HG03159 (cell line): ENCODE data around the gene CTH.
"Not testable (repeated sequence)": the region's sequence is repeated elsewhere in the genome, so short reads cannot be mapped to it uniquely, and the experiment has no call there.

Experiments used
- ATAC-seq: cut with Tn5 transposase; IDR thresholded peaks from one replicate; pipeline ENCODE4 v1.9.1; 2021; ENCODE audit warnings: mild to moderate bottlenecking, moderate library complexity; ENCODE audit not compliant: unreplicated experiment

CTH gene

DNA sequence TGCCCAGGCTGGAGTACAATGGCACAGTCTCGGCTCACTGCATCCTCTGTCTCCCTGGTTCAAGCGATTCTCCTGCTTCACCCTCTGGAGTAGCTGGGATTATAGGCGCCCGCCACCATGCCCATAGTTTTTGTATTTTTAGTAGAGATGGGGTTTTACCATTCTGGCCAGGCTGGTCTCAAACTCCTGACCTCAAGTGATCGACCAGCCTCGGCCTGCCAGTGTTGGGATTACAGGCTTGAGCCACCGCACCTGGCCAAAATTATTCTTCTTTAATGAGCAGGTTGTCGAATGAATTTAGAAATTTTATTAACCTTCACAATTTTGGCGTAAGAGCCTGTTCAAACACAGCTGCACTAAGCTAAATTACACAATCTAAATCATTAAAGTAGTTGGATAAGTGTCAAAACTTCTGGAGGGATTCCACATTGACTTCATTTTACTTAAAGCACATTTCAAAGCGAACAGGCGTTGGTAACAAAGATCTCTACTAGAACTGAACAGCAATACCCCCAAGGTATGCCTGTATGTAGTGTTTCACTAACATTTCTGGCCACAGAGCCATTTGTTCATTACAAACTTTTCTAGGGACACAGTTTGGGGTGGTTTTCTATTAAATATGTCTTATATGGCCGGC, 5.2 kb upstream of the CTH start:
- ATAC-seq: no peak

- ATAC-seq: no peak
These were observed 1.9 kb upstream of the CTH start for GRCh38 chr1:70409136-70409535.

- ATAC-seq: no peak
These were observed 334 bp downstream of the CTH start for GRCh38 chr1:70411360-70411844.

DNA sequence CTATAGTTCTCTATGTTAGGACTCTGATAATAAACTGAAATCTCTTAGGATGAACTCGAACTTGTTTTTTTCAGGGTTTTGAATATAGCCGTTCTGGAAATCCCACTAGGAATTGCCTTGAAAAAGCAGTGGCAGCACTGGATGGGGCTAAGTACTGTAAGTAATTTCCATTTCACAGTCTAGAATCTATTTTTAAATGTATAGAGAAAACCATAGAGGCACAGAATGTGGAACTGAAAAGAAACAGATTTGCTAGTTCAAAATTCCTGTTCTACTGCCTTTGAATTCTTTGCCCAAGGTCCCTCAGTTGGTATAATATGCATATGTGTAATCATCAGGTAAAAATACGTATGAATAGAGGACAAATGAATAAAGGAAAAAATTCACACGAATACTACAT, 4.8 kb downstream of the CTH start:
- ATAC-seq: no peak

GRCh38 chr1:70418973-70419734, 8.1 kb downstream of the CTH start:
- ATAC-seq: not testable (repeated sequence)

DNA sequence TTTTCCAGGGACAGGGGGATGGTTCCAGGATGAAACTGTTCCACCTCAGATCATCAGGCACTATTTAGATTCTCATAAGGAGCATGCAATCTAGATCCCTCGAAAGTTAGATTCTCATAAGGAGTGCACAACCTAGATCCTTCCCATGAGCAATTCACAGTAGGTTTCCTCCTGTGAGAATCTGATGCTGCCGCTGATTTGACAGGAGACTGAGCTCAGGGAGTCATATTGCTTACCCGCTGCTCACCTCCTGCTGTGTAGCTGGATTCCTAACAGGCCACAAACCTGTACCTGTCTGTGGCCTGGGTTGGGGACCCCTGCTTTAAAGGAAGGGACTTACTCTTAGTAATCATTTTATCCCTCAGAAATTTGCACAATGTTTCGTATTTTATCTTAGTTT, 9.3 kb downstream of the CTH start:
- no peak for ATAC-seq

DNA sequence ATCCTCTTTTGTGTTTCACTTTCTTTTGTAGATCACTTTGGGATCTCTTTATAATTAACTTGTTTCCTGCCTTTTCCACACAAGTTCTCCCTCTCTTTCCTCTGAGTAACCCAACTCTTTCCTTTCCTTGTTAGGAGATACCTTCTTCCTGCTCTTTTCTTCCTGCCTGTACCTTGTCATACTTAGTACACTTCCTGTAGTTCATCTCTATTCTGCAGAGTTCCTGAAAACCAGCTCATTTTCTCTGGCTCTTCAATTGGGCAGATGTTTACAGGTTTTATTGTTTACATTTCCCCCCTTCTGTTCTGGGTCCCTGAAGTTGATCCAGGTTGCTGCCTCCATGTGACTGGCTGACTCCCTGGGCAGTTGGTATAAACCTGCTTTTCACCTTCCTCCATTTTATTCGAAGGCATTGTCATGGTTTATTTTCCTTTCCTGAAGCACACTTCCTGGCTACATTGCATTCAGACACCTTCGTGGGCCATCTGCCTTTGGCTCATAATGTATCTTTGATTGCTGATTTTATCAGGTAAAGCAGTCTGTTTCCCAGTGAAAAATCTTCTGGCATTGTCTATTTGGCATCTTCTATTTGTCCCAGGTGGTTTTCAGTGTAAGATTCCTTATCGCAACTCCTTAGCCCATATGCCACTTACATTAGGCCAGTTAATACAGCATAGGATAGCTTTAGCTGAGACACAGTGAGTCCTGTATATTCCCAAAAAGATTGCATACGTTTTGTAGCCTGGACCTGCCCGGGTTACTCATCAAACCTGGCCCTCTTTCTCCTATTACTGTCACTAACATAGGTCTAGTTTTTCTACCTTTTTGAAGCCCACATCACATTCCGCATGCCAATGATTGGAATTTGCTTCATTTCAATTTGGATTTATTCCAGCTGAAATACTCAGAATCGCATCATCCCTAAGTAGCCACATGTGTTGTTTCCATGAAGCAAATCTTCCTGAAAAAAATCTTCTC, 15.4 kb downstream of the CTH start:
- ATAC-seq: no peak

DNA sequence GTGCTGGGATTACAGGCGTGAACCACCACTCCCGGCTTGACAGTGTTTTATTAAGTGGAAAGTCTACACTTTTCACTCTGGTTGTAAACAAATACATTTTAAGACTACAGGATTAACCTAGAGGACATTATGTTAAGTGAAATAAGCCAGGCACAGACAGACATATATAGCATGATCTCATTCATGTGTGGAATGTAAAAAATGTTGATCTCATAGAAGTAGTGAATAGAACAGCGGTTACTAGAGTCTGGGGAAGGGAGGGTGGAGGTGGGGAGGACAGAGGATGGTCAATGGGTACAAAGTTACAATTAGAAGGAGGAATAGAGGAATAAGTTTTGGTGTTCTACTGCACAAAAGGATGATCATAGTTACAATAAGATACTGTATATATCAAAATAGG, 16.9 kb downstream of the CTH start:
- no peak for ATAC-seq

GRCh38 chr1:70429219-70429618, 18.2 kb downstream of the CTH start:
- no peak for ATAC-seq

- no peak for ATAC-seq
These were observed 18.7 kb downstream of the CTH start for GRCh38 chr1:70429757-70430156.

GRCh38 chr1:70431317-70431716, 20.2 kb downstream of the CTH start:
- ATAC-seq: no peak

GRCh38 chr1:70431874-70432273, 20.8 kb downstream of the CTH start:
- no peak for ATAC-seq

DNA sequence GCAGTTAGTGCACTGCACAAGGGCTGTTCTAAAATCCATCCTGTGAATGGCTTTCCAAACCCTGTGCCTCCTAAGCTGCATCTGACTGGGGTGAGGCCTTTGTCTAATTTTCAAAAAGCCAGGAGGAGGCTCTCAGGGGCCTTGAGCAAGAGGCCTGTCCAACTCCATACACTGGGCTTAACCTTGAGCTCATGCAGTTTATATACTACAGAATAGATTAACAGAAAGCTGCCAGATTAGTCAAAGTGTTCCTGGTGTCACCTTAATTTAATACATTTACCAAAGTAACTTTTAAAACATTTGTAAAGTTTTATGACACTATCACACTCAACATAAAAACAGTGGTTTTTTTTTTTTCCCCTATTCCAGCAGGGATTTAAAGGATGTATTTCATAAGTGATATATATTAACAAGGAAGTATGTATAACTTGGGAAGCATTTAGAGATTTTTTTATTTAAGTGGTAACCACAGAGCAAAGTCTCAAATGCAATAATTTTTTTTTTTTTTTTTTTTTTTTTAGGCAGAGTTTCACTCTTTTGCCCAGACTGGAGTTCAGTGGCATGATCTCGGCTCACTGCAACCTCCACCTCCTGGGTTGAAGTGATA, 23.3 kb downstream of the CTH start:
- ATAC-seq: no peak

DNA sequence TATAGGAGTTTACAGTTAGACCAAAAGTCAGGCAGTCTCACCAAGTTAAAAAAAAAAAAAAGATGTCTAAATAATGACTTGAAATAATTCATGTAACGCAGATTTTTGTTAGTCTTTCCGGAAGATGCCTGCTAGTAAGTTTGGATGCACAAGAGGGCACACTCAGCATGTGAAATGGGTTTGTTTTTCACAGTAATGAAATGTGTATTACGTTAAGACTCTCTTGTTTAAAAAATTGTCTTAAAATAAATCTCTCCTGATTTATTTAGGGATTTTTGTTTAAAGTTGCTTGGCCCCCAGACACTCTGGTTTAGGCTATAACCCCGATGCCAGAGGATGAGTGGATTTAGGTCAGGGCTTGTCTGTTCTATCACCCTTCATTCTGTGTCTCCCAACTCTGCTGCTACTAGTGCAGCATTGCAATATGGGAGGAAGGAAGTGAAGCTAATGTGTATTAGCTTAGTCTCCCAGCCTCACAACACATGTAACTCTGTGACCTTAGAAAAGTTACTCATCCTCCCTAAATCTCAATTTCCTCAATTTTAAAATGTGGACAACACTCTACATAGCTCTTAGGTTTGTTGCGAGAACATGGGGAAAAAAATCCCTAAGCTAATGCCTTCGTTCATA, 25.7 kb downstream of the CTH start:
- ATAC-seq: no peak

- ATAC-seq: no peak
These were observed 27.5 kb downstream of the CTH start for GRCh38 chr1:70438529-70438928.

DNA sequence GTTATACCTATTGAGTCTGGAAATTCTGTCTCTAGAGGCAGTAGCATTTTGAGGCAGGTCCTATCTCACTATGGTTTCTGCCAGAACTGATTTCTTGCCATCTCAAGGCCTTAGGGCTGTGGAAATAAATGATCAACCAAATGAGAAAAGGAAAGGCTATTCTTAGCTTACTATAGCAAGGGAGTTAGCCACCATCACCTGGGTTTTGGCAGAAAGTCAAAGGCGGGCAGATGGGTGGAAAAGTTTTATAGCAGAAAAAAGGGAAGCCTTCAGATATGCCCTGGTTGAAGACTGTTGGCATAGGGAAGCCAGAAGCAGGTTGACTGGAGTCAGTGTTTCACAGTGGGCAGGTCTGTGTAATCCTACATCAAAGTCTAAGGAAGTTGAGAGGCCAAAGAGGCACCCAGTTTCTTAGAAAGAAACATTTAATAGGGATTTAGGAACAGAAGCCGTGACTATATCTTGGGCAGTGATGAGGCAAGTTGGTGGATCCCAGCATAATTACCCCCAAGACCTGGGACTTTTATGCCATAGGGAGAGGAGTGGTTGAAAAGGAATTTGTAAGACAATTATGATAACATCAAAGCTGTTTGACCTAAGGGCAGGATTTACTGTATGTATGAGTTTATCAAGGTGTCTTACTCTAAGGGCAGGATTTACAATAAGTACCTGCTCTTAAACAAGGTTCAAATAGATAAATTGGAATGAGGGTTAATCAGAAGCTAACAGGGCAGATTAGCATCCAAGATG, 29.7 kb downstream of the CTH start:
- no peak for ATAC-seq

DNA sequence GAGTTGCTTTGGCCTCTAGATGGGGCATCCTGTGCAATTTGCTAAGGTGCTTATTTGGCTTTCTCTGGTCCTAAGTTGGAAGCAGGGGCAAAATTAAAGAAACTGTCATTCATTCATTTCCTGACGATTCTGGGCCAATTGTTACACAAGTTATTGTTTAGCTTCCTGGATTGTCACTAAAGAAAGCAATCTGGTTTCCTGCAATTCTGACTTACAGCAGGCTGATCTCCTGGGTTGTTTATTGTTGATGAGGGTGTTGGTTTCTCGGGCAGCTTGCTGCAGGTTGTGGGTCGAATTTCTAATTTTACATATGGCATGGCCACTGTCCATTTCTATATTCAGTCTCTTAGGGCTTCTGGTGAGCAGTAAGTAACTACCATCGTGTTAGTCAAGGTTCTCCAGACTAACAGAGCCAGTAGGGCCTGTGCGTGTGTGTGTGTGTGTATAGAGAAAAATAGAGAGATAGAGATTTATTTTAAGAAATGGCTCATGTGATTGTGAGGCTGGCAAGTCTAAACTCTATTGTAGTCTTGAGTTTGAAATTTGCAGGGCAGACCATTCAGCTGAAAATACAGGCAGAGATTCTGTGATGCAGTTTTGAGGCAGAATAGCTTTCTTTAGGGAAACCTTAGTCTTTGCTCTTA, 30.4 kb downstream of the CTH start:
- no peak for ATAC-seq

GRCh38 chr1:70442490-70442889, 31.4 kb downstream of the CTH start:
- no peak for ATAC-seq

- no peak for ATAC-seq
These were observed 32.7 kb downstream of the CTH start for GRCh38 chr1:70443739-70444138.
